GM21447 (cell line): ENCODE measurements around the gene DDX6.

ENCODE experiments used
- ATAC-seq: cut with Tn5 transposase; IDR thresholded peaks from one replicate; pipeline ENCODE4 v1.9.1; 2021; ENCODE audit not compliant: unreplicated experiment

The DDX6 gene

GRCh38 chr11:118705111-118705741, 85.7 kb downstream of the DDX6 start:
- ATAC-seq, result no peak

- no peak for ATAC-seq
Observed at GRCh38 chr11:118703563-118704106, 87.3 kb downstream of the DDX6 start.

DNA sequence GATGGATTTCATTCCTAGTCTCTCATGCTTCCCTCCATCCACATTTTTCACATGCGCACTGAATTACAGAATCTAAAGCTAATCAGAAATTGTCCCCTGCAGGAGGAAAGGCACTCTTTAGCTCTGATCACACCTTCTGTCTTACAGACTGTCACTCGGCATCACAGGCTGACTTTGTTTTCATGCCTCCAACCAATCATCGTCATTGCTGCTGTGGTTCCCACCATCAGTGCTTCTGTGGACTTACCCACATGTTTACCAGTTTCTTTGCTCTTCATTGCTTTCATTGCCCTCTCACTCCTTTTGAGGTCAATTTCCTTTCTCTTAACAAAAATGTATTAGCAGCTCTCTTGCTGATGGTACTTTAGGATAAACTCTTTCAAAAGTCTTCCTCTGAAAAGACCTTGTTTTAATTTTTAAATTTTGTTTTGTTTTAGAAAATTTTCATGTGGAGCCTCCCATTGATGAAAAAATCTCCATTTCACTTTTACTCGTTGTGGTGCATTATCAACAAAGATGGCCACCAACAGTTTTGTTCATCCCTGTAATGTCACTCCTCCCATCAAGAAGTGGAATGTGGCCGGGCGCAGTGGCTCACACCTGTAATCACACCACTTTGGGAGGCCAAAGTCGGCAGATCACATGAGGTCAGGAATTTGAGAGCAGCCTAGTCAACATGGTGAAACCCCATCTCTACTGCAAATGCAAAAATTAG, 91.3 kb downstream of the DDX6 start:
- no peak for ATAC-seq
